Measurements from ENCODE around the gene CRISPLD2.

DNA sequence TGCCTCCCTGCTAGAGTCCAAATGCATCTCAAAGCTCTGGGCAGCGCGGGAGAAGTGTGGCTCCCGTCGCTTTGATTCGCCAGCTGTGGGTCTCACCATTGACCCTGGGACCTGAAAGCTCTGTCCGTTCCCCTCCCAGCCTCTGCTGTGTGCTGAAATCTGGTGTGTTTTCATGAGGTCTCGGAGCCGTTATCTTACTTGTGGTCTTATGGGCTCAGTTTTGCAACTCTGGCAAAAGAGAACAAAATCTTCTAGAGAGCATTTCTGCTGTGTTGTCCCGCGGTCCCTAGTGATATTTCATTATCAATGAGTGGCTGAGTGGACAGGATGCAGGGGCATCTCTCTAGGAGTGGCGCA is 13.3 kb downstream of the CRISPLD2 start:
- TF ChIP-seq, protein P1, sequence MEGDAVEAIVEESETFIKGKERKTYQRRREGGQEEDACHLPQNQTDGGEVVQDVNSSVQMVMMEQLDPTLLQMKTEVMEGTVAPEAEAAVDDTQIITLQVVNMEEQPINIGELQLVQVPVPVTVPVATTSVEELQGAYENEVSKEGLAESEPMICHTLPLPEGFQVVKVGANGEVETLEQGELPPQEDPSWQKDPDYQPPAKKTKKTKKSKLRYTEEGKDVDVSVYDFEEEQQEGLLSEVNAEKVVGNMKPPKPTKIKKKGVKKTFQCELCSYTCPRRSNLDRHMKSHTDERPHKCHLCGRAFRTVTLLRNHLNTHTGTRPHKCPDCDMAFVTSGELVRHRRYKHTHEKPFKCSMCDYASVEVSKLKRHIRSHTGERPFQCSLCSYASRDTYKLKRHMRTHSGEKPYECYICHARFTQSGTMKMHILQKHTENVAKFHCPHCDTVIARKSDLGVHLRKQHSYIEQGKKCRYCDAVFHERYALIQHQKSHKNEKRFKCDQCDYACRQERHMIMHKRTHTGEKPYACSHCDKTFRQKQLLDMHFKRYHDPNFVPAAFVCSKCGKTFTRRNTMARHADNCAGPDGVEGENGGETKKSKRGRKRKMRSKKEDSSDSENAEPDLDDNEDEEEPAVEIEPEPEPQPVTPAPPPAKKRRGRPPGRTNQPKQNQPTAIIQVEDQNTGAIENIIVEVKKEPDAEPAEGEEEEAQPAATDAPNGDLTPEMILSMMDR (IDR thresholded peaks at IDR 0.05), result no peak
- TF ChIP-seq POLR2A (IDR thresholded peaks at IDR 0.05) (no peak), POLR2AphosphoS5 (IDR thresholded peaks at IDR 0.05) (no peak), EP300 (IDR thresholded peaks at IDR 0.05) (no peak)
